ENCODE results near the gene KCNK10.

Gene KCNK10

GRCh38 chr14:88256997-88257950 is 65.8 kb downstream of the KCNK10 start:
- Histone ChIP-seq H3K27ac (no peak overlapping the region), H3K4me3 (no peak overlapping the region)
- DNase-seq (ENCODE audit: low spot score) = no peak
- TF ChIP-seq CTCF (IDR thresholded peaks at IDR 0.05) = no peak

GRCh38 chr14:88255798-88256197 is 67.3 kb downstream of the KCNK10 start:
- H3K4me3 ChIP-seq = no peak overlapping the region
- TF ChIP-seq CTCF (IDR thresholded peaks at IDR 0.05) = no peak
- DNase-seq (ENCODE audit: low spot score) = no peak
- no peak overlapping the region for H3K27ac ChIP-seq

DNA sequence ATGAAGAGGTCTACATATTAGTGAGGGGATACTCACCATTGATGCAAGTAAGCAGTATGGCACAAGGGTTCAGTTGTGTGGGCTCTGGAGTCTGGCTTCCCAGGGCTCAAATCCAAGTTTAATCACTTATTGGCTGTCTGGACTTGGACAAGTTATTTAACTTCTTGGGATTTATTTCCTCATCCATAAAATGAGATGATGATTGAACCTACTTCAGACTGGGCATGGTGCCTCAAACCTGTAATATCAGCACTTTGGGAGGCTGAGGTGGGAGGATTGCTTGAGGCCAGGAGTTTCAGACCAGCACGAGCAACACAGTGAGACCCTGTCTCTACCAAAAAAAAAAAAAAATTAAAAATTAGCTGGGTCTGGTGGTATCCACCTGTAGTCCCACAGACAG is 67.9 kb downstream of the KCNK10 start:
- H3K27ac ChIP-seq = no peak overlapping the region
- TF ChIP-seq CTCF (IDR thresholded peaks at IDR 0.05) = no peak
- no peak for DNase-seq (ENCODE audit: low spot score)
- H3K4me3 ChIP-seq = no peak overlapping the region

- DNase-seq (ENCODE audit: low spot score) = no peak
- H3K4me3 ChIP-seq = no peak overlapping the region
- no peak for TF ChIP-seq CTCF (IDR thresholded peaks at IDR 0.05)
- H3K27ac ChIP-seq = no peak overlapping the region
These were observed 70.6 kb downstream of the KCNK10 start for GRCh38 chr14:88252498-88252897.

DNA sequence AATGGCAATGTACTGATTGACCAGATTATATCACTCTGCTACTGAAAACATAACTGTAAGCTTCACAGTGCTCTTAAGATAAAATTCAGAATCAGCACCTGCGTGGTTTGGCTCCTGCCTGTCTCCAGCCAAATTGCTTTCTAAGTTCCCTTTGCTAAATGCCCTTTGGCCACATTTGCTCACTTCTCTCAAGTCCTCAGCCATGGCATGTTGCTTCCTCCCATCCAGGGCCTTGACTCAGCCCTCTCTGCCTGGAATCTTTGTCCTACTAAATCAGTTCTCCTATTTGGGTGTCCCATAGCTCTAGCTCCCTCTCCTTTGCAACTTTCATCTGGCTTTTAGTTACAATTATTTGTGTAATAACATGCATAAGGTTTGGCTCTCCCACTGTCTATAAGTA is 71.4 kb downstream of the KCNK10 start:
- no peak for DNase-seq (ENCODE audit: low spot score)
- H3K4me3 ChIP-seq = no peak overlapping the region
- no peak for TF ChIP-seq CTCF (IDR thresholded peaks at IDR 0.05)
- no peak overlapping the region for H3K27ac ChIP-seq

DNA sequence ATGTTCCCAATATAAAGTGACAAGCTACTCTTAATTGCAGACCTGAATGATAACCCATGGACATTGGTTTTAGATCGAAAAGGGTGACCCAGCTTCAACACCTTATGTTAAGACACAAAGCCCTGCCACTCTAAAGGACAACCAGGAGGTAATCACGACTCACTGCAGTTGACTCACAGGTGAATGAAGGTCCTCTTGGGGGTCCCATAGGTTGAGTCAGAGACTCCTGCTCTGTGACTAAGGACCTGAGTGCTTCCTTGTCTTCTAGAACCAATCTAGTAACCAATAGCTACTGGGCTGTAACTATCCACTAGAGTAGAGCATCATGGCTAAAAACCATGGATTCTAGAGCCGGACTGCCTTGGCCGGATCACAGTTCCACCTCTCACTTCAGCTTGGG is 73.8 kb downstream of the KCNK10 start:
- H3K27ac ChIP-seq = no peak overlapping the region
- H3K4me3 ChIP-seq = no peak overlapping the region
- no peak for TF ChIP-seq CTCF (IDR thresholded peaks at IDR 0.05)

GRCh38 chr14:88248606-88249005 is 74.5 kb downstream of the KCNK10 start:
- Histone ChIP-seq H3K4me3 (no peak overlapping the region), H3K27ac (no peak overlapping the region)
- no peak for DNase-seq (ENCODE audit: low spot score)
- TF ChIP-seq CTCF (IDR thresholded peaks at IDR 0.05) = no peak

More for the DNA sequence above, 73.8 kb downstream of the KCNK10 start:
- DNase-seq (ENCODE audit: low spot score) = no peak

All from coronary artery (tissue), 2 donors.